IPS-15b (cell line): ENCODE data around the gene ZNF790.
A peak's percentile ranks its signal among the peaks of the same experiment; 100 is the strongest.
"Not testable (repeated sequence)": the region's sequence is repeated elsewhere in the genome, so short reads cannot be mapped to it uniquely, and the experiment has no call there.

ENCODE experiments used
- H3K27me3 ChIP-seq: one replicate; pipeline ENCODE4 v1.6.1; 2013; ENCODE audit warnings: low read length; ENCODE audit not compliant: control insufficient read depth, insufficient read depth
- H3K36me3 ChIP-seq: one replicate; pipeline ENCODE4 v1.6.1; 2013; ENCODE audit warnings: low read length; ENCODE audit not compliant: control insufficient read depth, insufficient read depth
- H3K4me1 ChIP-seq: one replicate; pipeline ENCODE4 v1.6.1; 2013; ENCODE audit warnings: mild to moderate bottlenecking, low read length; ENCODE audit not compliant: control insufficient read depth, insufficient read depth
- H3K4me3 ChIP-seq: one replicate; pipeline ENCODE4 v1.5.1; 2013; ENCODE audit warnings: low read depth, low read length
- H3K9ac ChIP-seq: one replicate; pipeline ENCODE4 v1.6.1; 2013; ENCODE audit warnings: low read depth, mild to moderate bottlenecking, low read length
- H3K9me3 ChIP-seq: one replicate; pipeline ENCODE4 v1.6.1; 2013; ENCODE audit warnings: mild to moderate bottlenecking, low read length; ENCODE audit not compliant: control insufficient read depth, insufficient read depth

Gene ZNF790

GRCh38 chr19:36819130-36819630, 19.0 kb downstream of the ZNF790 start:
- Histone ChIP-seq H3K4me1 (no peaks in the 10 kb centered on the region), H3K9ac (no peak overlapping the region), H3K27me3 (no peaks in the 10 kb centered on the region), H3K36me3 (peaks cover 17% of the 10 kb centered on the region), H3K4me3 (no peak overlapping the region), H3K9me3 (peaks cover 20% of the 10 kb centered on the region)

- H3K4me3 ChIP-seq: no peak overlapping the region
- H3K4me1 ChIP-seq: no peaks in the 10 kb centered on the region
- H3K9me3 ChIP-seq: no peaks in the 10 kb centered on the region
- no peak overlapping the region for H3K9ac ChIP-seq
- H3K36me3 ChIP-seq: peaks cover 2% of the 10 kb centered on the region
- no peaks in the 10 kb centered on the region for H3K27me3 ChIP-seq
These were observed 31.2 kb downstream of the ZNF790 start for GRCh38 chr19:36807029-36807428.

- Histone ChIP-seq H3K9me3 (no peaks in the 10 kb centered on the region), H3K4me1 (no peaks in the 10 kb centered on the region), H3K27me3 (no peaks in the 10 kb centered on the region), H3K9ac (no peak overlapping the region), H3K4me3 (no peak overlapping the region), H3K36me3 (peaks cover 5% of the 10 kb centered on the region)
These were observed 32.8 kb downstream of the ZNF790 start for GRCh38 chr19:36805364-36805763.

GRCh38 chr19:36797786-36798108, 40.4 kb downstream of the ZNF790 start:
- Histone ChIP-seq H3K9me3 (no peaks in the 10 kb centered on the region), H3K9ac (peak overlapping the region; percentile 42), H3K27me3 (no peaks in the 10 kb centered on the region), H3K36me3 (peaks cover 3% of the 10 kb centered on the region), H3K4me3 (peak overlapping the region; percentile 68), H3K4me1 (no peaks in the 10 kb centered on the region)

GRCh38 chr19:36796714-36796992, 41.5 kb downstream of the ZNF790 start:
- Histone ChIP-seq H3K4me3 (peak overlapping the region; percentile 68), H3K9me3 (no peaks in the 10 kb centered on the region), H3K27me3 (no peaks in the 10 kb centered on the region), H3K36me3 (peaks cover 3% of the 10 kb centered on the region), H3K9ac (no peak overlapping the region), H3K4me1 (no peaks in the 10 kb centered on the region)

GRCh38 chr19:36791420-36792141, 46.6 kb downstream of the ZNF790 start:
- H3K4me3 ChIP-seq: peak overlapping the region; percentile 49
- not testable (repeated sequence) for H3K36me3 ChIP-seq, H3K27me3 ChIP-seq, H3K4me1 ChIP-seq, H3K9ac ChIP-seq, H3K9me3 ChIP-seq

GRCh38 chr19:36775768-36776167, 62.4 kb downstream of the ZNF790 start:
- Histone ChIP-seq H3K4me3 (no peak overlapping the region), H3K27me3 (no peaks in the 10 kb centered on the region), H3K9me3 (no peaks in the 10 kb centered on the region), H3K36me3 (peaks cover 5% of the 10 kb centered on the region), H3K9ac (no peak overlapping the region), H3K4me1 (no peaks in the 10 kb centered on the region)

- Histone ChIP-seq H3K4me1 (no peaks in the 10 kb centered on the region), H3K9me3 (no peaks in the 10 kb centered on the region), H3K9ac (peak overlapping the region; percentile 98), H3K36me3 (peaks cover 5% of the 10 kb centered on the region), H3K4me3 (peak overlapping the region; percentile 83), H3K27me3 (no peaks in the 10 kb centered on the region)
These were observed 65.0 kb downstream of the ZNF790 start for GRCh38 chr19:36773223-36773579.

GRCh38 chr19:36772311-36773222, 65.6 kb downstream of the ZNF790 start, which contains the start of gene ZNF850:
Gene ZNF850, minus strand, starts transcription at chr19:36772807. Its CDS starts 10,201 bp downstream, at chr19:36762606.
- H3K4me3 ChIP-seq: peak within 1 kb of the TSS; percentile 83
- H3K9ac ChIP-seq: peak within 1 kb of the TSS; percentile 98
- H3K27me3 ChIP-seq: no peaks in the 10 kb centered on the region
- H3K9me3 ChIP-seq: no peaks in the 10 kb centered on the region
- H3K36me3 ChIP-seq: peaks cover 5% of the 10 kb centered on the region
- no peaks in the 10 kb centered on the region for H3K4me1 ChIP-seq

GRCh38 chr19:36771261-36772231, 66.6 kb downstream of the ZNF790 start:
- peaks cover 5% of the 10 kb centered on the region for H3K36me3 ChIP-seq
- peak overlapping the region; percentile 98 for H3K9ac ChIP-seq
- H3K9me3 ChIP-seq: no peaks in the 10 kb centered on the region
- no peaks in the 10 kb centered on the region for H3K4me1 ChIP-seq
- H3K27me3 ChIP-seq: no peaks in the 10 kb centered on the region
- peak overlapping the region; percentile 83 for H3K4me3 ChIP-seq
